Body of pancreas (tissue), 4 donors: Measurements from ENCODE around the gene RBM20.

ENCODE experiments used
- POLR2A ChIP-seq, 3 donors: fragments of 450-650 bp; IDR thresholded peaks; one replicate each; pipeline ENCODE4 v1.6.1; 2016; ENCODE audit warnings: antibody characterized with exemption in 3 of 3, mild to moderate bottlenecking in 2 of 3
- TF ChIP-seq, protein P1 (sequence below), 7 experiments: fragments of 450-650 bp in 4 of 7; fragments of 200-600 bp in 3 of 7; sonication (generic) in 3 of 7; IDR thresholded peaks; one replicate each; pipeline ENCODE4 v1.5.1; 2016 to 2019; ENCODE audit warnings: antibody characterized with exemption in 7 of 7

GRCh38 chr10:110833234-110833940 lies 189.3 kb downstream of the RBM20 start:
- TF ChIP-seq POLR2A (IDR thresholded peaks at IDR 0.05) = no peak
- TF ChIP-seq, protein P1, sequence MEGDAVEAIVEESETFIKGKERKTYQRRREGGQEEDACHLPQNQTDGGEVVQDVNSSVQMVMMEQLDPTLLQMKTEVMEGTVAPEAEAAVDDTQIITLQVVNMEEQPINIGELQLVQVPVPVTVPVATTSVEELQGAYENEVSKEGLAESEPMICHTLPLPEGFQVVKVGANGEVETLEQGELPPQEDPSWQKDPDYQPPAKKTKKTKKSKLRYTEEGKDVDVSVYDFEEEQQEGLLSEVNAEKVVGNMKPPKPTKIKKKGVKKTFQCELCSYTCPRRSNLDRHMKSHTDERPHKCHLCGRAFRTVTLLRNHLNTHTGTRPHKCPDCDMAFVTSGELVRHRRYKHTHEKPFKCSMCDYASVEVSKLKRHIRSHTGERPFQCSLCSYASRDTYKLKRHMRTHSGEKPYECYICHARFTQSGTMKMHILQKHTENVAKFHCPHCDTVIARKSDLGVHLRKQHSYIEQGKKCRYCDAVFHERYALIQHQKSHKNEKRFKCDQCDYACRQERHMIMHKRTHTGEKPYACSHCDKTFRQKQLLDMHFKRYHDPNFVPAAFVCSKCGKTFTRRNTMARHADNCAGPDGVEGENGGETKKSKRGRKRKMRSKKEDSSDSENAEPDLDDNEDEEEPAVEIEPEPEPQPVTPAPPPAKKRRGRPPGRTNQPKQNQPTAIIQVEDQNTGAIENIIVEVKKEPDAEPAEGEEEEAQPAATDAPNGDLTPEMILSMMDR (IDR thresholded peaks at IDR 0.05) = peak in 1 of 7 experiments; percentile 7
